IgD-negative memory B cell (primary cell): Measurements from ENCODE around the gene DPP6. TPM values are rescaled to one million over a fixed set of nuclear protein-coding genes. Genes with fewer than 3 reads are reported as not detected.

ENCODE experiments used
- H3K27ac Mint-ChIP-seq, 3 donors: one replicate each; pipeline ENCODE4 v1.8.0; 2020 to 2022; ENCODE audit warnings: mild to moderate bottlenecking in 3 of 3, mixed read lengths in 3 of 3, moderate library complexity in 1 of 3
- H3K27me3 Mint-ChIP-seq: one replicate; pipeline ENCODE4 v1.8.0; 2021; ENCODE audit warnings: mixed read lengths
- H3K36me3 Mint-ChIP-seq: one replicate; pipeline ENCODE4 v1.8.0; 2020; ENCODE audit warnings: mild to moderate bottlenecking, mixed read lengths
- H3K4me1 Mint-ChIP-seq, 3 donors: one replicate each; pipeline ENCODE4 v1.8.0; 2020 to 2022; ENCODE audit warnings: mixed read lengths in 3 of 3, mild to moderate bottlenecking in 1 of 3
- H3K4me3 Mint-ChIP-seq, 4 donors: one replicate each; pipeline ENCODE4 v1.8.0; 2020 to 2022; ENCODE audit warnings: mild to moderate bottlenecking in 4 of 4, mixed read lengths in 4 of 4, moderate library complexity in 3 of 4
- H3K9me3 Mint-ChIP-seq, 3 donors: one replicate each; pipeline ENCODE4 v1.8.0; 2020 to 2021; ENCODE audit warnings: mixed read lengths in 3 of 3, mild to moderate bottlenecking in 1 of 3
- polyA plus RNA-seq: library from polyadenylated mRNA; unstranded; fragments of 300-500 nt; fragmentation: Illumina TruSeq; gene quantifications from one replicate; pipeline ENCODE4 v1.2.3, GENCODE V29; 2021

The DPP6 gene
- polyA plus RNA-seq, 1 donor from 2014 or later, result not detected

DNA sequence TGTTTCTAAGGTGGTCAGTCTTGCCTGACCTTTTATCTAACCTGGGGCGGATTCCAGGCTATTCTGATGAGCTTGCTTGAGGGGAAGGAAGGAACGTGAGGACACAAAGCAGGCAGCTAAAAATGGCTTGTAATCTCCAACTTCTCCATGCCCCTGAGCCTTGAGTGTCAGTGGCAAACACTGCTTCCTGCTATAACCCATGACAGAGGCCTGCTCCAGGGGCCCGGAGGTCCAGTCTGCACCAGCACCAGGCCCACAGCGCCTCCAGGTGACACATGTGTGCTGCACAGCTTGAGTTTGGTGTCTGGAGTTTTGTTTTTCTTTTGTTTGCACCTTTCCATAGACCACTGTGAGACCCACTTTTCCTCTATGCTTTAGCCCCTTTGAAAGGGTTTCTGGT, 742.8 kb downstream of the DPP6 start:
- H3K36me3 Mint-ChIP-seq, result no peaks in the 10 kb centered on the region
- H3K4me1 Mint-ChIP-seq, result no peaks in the 10 kb centered on the region
- H3K27ac Mint-ChIP-seq, result peak overlapping the region in 1 of 3 donors; percentile 35
- H3K27me3 Mint-ChIP-seq, result no peaks in the 10 kb centered on the region
- no peaks in the 10 kb centered on the region for H3K9me3 Mint-ChIP-seq
- no peak overlapping the region for H3K4me3 Mint-ChIP-seq

DNA sequence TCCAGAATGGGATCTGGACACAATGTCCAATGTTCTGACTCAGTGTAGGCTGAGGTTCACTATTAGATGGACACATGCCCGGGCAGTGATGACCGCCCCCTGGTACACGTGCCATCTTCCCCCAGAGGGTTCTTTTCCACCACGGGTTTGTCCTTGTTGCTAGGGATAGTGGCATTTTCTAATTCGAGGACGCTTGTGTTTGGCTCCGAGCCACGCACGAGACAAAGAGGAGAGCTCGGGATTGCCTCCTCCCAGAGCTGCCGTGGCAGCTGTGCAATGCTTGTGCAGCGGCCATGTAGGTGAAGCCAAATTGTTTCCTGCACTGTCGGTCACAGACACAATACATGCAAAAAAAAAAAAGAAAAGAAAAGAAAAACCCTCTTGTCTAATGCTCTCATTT, 743.2 kb downstream of the DPP6 start:
- H3K4me3 Mint-ChIP-seq, result no peak overlapping the region
- H3K27ac Mint-ChIP-seq, result peak overlapping the region in 1 of 3 donors; percentile 35
- no peaks in the 10 kb centered on the region for H3K27me3 Mint-ChIP-seq
- H3K36me3 Mint-ChIP-seq, result no peaks in the 10 kb centered on the region
- H3K4me1 Mint-ChIP-seq, result no peaks in the 10 kb centered on the region
- H3K9me3 Mint-ChIP-seq, result no peaks in the 10 kb centered on the region

DNA sequence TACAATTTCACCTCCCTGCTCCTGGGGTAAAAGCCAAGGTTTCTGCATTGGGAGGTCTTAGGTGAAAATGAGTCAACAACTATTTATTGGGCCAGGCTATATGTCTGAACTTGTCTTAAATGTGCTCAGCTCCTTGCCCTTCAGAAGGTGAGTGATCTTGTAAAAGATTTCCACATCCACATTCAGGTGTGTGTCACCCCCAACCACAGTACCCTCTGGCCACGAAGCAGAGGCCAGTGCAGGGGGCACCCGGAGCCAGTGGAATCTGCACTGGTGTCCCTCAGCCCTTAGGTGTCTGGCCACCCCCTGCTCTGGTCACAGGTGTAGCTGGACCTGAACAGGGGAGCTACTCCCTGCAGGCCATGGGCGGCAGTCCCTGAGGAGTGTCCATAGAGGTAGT, 752.3 kb downstream of the DPP6 start:
- Mint-ChIP-seq H3K9me3 (peaks cover 0 to 3% (median 2%) of the 10 kb centered on the region in 3 donors), H3K36me3 (no peaks in the 10 kb centered on the region), H3K27ac (no peak overlapping the region), H3K4me3 (no peak overlapping the region), H3K4me1 (peaks cover 0 to 2% (median 0%) of the 10 kb centered on the region in 3 donors), H3K27me3 (no peaks in the 10 kb centered on the region)

DNA sequence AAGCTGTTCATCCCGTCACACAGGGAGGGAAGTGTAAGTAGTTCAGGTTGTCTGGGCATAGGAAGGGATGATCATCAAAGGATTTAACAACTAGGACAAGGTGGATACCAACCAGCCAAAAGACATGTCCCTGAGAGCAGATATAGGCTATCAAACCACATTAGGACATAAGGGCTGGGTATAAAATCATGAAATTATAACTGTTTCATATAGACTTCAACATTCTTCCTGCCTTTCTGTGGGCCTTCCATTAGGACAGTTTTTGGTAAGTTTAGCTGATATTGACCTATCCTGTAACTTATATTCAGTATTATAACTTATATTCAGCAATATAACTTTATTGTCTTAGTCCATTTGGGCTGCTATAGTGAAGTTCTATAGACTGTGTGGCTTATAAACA, 759.8 kb downstream of the DPP6 start:
- no peaks in the 10 kb centered on the region for H3K27me3 Mint-ChIP-seq
- H3K9me3 Mint-ChIP-seq, result peaks cover 7 to 13% (median 8%) of the 10 kb centered on the region in 3 donors
- H3K27ac Mint-ChIP-seq, result no peak overlapping the region
- peaks cover 1% of the 10 kb centered on the region for H3K36me3 Mint-ChIP-seq
- H3K4me1 Mint-ChIP-seq, result no peaks in the 10 kb centered on the region
- no peak overlapping the region for H3K4me3 Mint-ChIP-seq

DNA sequence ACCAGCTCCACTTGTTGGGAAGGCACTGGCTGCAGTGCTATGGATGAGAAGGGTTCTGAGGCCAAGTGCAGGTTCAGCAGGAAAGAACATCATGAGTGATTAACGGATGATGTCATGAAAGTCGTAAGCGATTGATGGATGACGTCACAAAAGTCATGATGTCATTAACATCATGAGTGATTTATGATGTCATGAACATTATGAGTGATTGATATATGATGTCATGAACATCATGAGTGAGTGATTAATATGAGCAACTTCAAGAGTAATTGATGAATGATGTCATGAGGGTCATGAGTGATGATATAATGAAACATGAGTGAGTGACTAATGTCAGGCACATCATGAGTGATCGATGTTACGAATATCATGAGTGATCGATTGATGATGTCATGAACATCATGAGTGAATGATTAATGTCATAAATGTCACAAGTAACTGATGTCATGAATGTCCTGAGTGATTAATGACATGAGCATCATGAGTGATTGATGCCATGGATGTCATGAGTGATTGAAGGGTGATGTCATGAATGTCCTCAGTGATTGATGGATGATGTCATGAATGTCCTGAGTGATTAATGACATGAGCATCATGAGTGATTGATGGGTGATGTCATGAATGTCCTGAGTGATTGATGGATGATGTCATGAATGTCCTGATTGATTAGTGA, 765.2 kb downstream of the DPP6 start:
- Mint-ChIP-seq H3K27ac (no peak overlapping the region), H3K4me3 (no peak overlapping the region), H3K4me1 (no peaks in the 10 kb centered on the region), H3K9me3 (peaks cover 0 to 8% (median 6%) of the 10 kb centered on the region in 3 donors), H3K27me3 (no peaks in the 10 kb centered on the region), H3K36me3 (peaks cover 1% of the 10 kb centered on the region)

DNA sequence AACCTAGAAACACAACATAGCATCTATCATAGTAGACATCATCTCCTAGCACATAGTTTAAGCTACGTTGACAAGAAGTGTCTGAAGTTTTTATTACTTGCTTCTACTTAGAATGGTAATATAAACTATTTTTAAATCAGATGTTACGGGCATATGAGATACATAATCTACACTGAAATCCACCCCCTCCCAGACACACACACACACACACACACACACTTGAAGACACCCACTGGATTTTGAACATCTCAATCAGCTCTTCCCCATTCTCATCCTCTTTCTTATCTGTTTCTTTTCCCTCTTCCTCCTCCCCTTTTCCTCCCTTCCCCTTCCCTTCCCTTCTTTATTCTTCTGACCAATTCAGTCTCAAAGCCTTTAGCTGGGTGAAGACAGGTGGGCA, 774.8 kb downstream of the DPP6 start:
- H3K27me3 Mint-ChIP-seq, result peaks cover 2% of the 10 kb centered on the region
- H3K9me3 Mint-ChIP-seq, result no peaks in the 10 kb centered on the region
- peaks cover 0 to 3% (median 0%) of the 10 kb centered on the region in 3 donors for H3K4me1 Mint-ChIP-seq
- H3K27ac Mint-ChIP-seq, result no peak overlapping the region
- no peaks in the 10 kb centered on the region for H3K36me3 Mint-ChIP-seq
- peak overlapping the region in 1 of 4 donors; percentile 35 for H3K4me3 Mint-ChIP-seq

DNA sequence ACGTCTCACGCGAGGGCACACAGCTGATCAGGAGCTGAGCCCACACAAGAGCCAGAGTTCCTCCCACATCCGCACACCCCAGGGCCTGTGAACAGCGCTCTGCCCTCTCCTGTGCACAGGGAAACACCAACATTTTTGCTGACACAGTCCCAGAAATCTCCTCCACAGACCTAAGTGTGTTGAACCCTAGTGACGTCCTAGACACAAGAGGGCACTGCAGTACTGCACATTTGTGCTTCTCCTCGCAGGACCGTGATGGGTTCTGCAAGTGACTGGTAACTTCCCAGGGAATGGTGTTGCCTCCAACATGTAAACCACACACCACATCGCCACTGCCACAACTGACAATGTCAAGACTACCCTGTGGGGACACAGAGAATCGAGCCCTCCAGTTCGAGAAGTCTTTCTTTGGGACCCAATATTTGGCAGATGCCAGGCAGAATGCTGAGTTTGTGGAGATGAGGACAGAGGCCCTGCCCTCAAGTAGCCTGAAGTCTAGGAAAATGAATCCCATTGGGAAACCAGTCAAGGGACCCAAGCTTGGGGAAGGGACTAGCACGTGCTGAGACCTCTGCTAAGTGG, 780.5 kb downstream of the DPP6 start:
- H3K27ac Mint-ChIP-seq, result no peak overlapping the region
- no peaks in the 10 kb centered on the region for H3K9me3 Mint-ChIP-seq
- H3K4me1 Mint-ChIP-seq, result peaks cover 0 to 3% (median 0%) of the 10 kb centered on the region in 3 donors
- H3K27me3 Mint-ChIP-seq, result peaks cover 3% of the 10 kb centered on the region
- no peak overlapping the region for H3K4me3 Mint-ChIP-seq
- H3K36me3 Mint-ChIP-seq, result no peaks in the 10 kb centered on the region

DNA sequence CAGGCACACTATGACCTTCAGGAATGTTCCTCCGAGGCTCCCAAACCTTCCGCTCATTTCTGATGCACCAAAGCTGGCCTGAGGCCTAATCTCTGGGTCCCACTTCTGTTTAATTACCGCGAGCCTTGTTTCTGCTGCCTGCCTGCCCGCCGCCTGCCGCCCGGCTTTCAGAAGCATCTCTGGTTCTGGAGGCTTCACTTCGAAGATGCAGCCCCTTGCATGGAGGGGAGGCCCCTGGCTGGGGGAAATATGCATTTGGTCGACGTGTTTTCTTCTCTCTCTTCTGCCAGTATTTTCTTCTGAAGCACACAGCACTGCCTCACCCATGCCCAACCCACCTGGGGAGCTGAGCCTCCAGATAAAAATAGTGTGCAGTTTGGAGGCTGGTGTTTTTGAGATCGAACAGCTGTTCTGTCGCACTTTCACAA, 783.8 kb downstream of the DPP6 start:
- Mint-ChIP-seq H3K9me3 (no peaks in the 10 kb centered on the region), H3K4me1 (no peaks in the 10 kb centered on the region), H3K27me3 (peaks cover 13% of the 10 kb centered on the region), H3K36me3 (no peaks in the 10 kb centered on the region), H3K27ac (no peak overlapping the region), H3K4me3 (no peak overlapping the region)

DNA sequence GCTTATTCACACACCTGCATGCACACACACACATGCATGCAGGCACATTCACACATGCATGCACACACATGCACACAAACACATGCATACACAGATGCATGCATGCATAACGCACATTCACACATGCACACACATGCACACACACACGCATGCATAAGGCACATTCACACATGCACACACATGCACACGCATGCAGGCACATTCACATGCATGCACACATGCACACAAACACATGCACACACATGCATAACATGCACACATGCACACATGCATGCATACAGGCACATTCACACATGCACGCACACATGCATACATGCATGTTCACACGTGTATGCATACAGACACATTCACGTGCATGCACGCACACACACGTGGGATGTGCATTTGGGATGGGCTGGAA, 784.9 kb downstream of the DPP6 start:
- Mint-ChIP-seq H3K27ac (no peak overlapping the region), H3K27me3 (peaks cover 10% of the 10 kb centered on the region), H3K4me1 (no peaks in the 10 kb centered on the region), H3K36me3 (no peaks in the 10 kb centered on the region), H3K9me3 (no peaks in the 10 kb centered on the region), H3K4me3 (no peak overlapping the region)

DNA sequence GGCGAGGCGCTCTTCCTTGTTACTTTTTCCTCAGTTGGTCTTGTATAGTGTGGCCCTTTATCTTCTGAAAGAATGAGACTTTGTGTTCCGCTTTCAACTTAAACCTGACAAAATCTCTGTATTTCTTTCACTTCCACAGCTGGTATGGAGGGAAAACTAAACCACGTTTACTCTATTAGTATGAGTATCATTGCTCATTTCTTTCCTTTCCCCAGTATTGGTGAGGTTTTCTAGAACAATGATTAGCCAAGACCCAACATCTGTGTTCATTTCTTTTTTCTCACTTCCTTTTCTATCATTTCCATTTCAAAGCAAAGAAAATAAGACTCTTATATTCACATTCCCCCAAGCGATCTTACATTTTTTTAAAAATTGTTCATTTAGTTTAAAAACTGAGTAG, 785.4 kb downstream of the DPP6 start:
- H3K27ac Mint-ChIP-seq, result no peak overlapping the region
- peaks cover 10% of the 10 kb centered on the region for H3K27me3 Mint-ChIP-seq
- no peaks in the 10 kb centered on the region for H3K36me3 Mint-ChIP-seq

DNA sequence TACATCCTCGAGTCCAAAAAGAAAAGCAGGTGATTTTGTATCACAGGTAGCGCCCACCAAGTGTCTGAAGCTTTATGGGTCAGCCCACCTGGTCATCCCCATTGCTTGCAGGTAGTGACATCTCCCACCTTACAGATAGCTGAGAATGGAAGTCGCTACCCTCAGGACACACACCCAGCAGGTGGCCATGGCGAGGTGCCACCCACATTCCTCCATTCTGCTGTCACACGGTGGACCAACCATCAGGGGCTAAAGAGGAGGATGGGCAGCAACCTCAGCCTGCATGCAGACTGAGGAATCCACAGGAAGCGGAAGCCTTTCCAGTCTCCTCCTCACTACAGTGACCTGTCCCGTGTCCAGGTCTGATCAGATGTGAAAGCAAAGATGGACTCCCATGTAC, 787.9 kb downstream of the DPP6 start:
- no peaks in the 10 kb centered on the region for H3K4me1 Mint-ChIP-seq
- H3K27me3 Mint-ChIP-seq, result peaks cover 15% of the 10 kb centered on the region
- H3K27ac Mint-ChIP-seq, result no peak overlapping the region
- no peaks in the 10 kb centered on the region for H3K36me3 Mint-ChIP-seq
- H3K9me3 Mint-ChIP-seq, result no peaks in the 10 kb centered on the region
- no peak overlapping the region for H3K4me3 Mint-ChIP-seq

More for the DNA sequence above, 785.4 kb downstream of the DPP6 start:
- Mint-ChIP-seq H3K4me1 (no peaks in the 10 kb centered on the region), H3K4me3 (peak overlapping the region in 1 of 4 donors; percentile 72), H3K9me3 (no peaks in the 10 kb centered on the region)

DNA sequence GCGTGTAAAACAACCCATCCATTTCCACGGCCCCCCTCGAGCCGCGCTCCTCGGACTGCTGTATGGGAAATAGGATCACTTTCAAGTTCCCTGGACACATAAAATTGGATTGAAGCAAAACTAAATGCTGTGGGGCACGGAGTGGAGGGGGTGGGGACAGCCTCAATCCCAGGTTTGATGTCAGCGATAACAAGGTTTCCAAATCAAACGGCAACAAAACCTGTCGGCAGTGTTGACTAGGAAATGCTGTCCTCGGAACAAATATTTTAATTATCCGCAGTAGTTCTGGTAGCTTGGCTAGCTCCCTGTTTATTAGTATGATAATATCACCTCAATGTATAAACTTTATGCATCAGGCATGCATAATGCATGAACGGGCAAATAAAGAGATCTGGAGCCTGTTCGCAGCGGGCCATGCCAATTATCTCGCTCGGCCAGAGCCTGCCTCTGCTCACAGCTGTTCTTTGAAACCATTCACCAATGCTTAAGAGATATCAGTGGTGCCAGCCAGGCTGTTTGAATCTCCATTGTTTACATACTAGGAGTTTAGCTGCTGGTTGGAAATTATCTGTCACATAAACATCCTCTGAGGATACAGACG, 789.6 kb downstream of the DPP6 start:
- Mint-ChIP-seq H3K4me3 (no peak overlapping the region), H3K27me3 (peaks cover 18% of the 10 kb centered on the region), H3K9me3 (peaks cover 0 to 1% (median 0%) of the 10 kb centered on the region in 3 donors), H3K27ac (no peak overlapping the region), H3K4me1 (no peaks in the 10 kb centered on the region), H3K36me3 (no peaks in the 10 kb centered on the region)

DNA sequence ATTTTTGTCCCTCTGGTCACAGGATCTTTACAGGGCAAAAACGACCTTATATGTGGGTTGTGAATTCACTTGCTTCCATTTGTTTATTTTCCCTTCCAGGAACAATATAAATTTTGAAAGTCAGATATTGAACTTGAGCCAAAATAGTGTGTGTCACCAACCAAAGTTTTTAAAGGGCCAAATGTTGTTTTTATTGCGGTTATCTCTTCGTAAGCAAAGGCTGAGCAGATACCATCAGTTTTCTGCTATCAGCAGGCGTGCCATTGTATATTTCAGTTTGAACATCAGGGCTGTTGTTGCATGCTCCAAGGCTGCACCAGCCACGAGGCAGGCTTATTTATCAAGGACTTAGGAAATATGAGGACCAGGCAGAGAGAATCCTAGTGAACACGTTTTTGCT, 790.4 kb downstream of the DPP6 start:
- Mint-ChIP-seq H3K4me3 (no peak overlapping the region), H3K27ac (no peak overlapping the region), H3K4me1 (no peaks in the 10 kb centered on the region), H3K36me3 (no peaks in the 10 kb centered on the region), H3K9me3 (peaks cover 0 to 3% (median 1%) of the 10 kb centered on the region in 3 donors), H3K27me3 (peaks cover 20% of the 10 kb centered on the region)

DNA sequence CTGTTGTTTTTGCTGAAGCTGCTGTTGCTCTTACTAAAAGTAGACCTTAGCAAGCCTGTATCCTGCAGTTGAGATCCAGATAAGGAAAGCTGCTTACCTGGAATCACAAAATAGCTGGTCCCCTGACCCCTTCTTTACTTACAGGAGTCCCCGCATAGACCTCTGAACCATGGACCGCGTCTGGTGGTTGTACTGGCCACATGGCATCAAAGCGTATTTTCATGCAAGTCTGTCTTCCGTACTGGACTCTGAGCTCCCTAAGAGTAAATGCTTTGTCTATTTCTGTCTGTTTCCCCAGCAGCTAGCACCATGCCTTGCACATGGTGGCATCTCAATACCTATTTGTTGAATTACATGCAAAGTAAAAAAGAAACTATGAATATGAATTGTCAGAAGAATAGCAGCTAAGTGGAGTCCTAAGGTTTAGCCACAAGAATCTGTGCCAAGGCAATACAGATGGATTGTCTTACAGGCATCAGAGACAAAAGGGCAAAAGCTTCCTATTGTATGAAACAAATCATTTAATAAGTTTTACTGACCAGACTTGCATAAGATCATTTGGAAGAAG, 791.6 kb downstream of the DPP6 start:
- no peak overlapping the region for H3K27ac Mint-ChIP-seq
- H3K4me1 Mint-ChIP-seq, result no peaks in the 10 kb centered on the region
- H3K9me3 Mint-ChIP-seq, result peaks cover 3 to 5% (median 4%) of the 10 kb centered on the region in 3 donors
- peaks cover 20% of the 10 kb centered on the region for H3K27me3 Mint-ChIP-seq
- no peak overlapping the region for H3K4me3 Mint-ChIP-seq
- H3K36me3 Mint-ChIP-seq, result no peaks in the 10 kb centered on the region

DNA sequence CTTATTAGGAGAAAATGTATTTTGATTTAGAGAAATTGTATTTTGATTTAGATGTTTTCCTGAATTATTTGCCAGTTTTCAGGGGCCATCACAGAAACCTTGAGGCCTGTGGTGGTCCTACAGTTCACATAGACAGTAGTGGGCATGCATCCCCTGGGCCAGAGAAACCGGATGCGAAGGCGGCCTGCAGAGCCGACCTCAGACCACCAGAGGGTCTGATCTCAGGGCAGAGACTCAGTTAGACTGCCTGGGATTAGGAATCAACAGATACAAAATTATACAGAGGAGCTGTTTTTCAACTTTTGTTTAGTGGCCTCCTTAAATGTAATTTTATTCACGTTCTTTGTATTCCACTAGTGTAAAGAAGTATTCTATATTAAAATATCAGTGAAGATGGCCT, 792.3 kb downstream of the DPP6 start:
- no peaks in the 10 kb centered on the region for H3K4me1 Mint-ChIP-seq
- no peak overlapping the region for H3K27ac Mint-ChIP-seq
- H3K4me3 Mint-ChIP-seq, result no peak overlapping the region
- H3K27me3 Mint-ChIP-seq, result peaks cover 17% of the 10 kb centered on the region
- H3K36me3 Mint-ChIP-seq, result no peaks in the 10 kb centered on the region
- H3K9me3 Mint-ChIP-seq, result peaks cover 3 to 5% (median 4%) of the 10 kb centered on the region in 3 donors
